ENCODE results near the gene EVI5L. TPM values are rescaled to one million over a fixed set of nuclear protein-coding genes. Genes with fewer than 3 reads are reported as not detected.
A peak's percentile ranks its signal among the peaks of the same experiment; 100 is the strongest.

The EVI5L gene
- 8.5 and 9.7 TPM in 2 replicates for polyA plus RNA-seq (2012; rRNA removed)
- polyA plus RNA-seq (2012; cell fraction: cytosol; rRNA removed) = 4.9 and 8.5 TPM in 2 replicates
- polyA plus RNA-seq (2012; cell fraction: nucleus; rRNA removed) = 16.4 and 17.9 TPM in 2 replicates

DNA sequence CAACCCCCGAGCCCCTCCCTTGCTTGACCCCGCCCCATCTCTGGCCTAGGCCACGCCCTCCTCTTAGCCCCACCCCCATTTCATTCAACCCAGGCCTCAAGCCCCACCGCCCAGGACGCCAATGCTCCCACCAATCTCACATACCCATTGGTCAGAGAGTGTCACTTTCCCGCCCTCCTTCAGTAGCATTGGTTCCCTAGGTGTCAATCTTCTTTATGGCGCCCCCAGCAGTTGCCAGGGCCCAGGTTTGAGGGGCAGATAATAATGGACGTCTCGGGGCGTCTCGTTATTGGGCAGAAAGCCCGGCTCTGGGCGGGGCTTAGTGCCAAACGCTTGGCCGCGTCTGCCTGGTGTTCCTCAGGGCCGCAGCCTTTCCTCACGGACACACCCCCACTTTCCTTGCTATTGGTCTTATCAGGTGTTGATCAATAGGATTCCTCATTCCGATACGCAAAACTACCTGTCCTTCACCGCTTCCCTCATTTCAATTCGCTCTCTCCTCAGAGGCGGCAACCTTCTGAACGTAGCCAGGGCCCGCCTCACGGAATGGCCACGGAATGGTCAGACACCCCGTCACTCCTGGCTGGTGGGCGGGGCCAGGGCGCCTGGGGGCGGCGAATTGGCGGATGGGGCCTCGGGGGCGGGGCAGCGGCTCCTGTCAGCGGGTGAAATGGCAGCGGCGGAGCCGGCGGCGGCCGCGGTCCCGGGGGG lies at the start of gene EVI5L:
EVI5L (plus strand) TSS at position 658 of the 711 bp plus-strand sequence. CDS start 16,325 bp downstream, outside the sequence.
- H3K9ac ChIP-seq = peak within 1 kb of the TSS; percentile 28; the same call in 1 of the 2 replicates
- peak within 1 kb of the TSS; percentile 88; the same call in 1 of the 2 replicates for H2AFZ ChIP-seq (ENCODE audit: low read depth)
- H3F3A ChIP-seq (replicated peaks; ENCODE audit: insufficient read depth) = no peaks in the 10 kb centered on the region
- H3K79me2 ChIP-seq (ENCODE audit: insufficient read depth) = peaks cover 4% of the 10 kb centered on the region; the same call in 1 of the 2 replicates
- H3K27ac ChIP-seq (ENCODE audit: low read depth in 2 of 2, low read length in 1 of 2) = no peak within 1 kb of the TSS
- H3K9me2 ChIP-seq = no peaks in the 10 kb centered on the region
- H3K4me2 ChIP-seq = peak within 1 kb of the TSS; percentile 81
- H3K9me3 ChIP-seq = no peaks in the 10 kb centered on the region
- peak; percentile 100 for DNase-seq
- H4K20me1 ChIP-seq (ENCODE audit: insufficient read depth) = no peaks in the 10 kb centered on the region
- H3K36me3 ChIP-seq (replicated peaks in 1 of 2; ENCODE audit: control insufficient read depth in 1 of 2, insufficient read depth in 2 of 2, low read length in 1 of 2) = no peaks in the 10 kb centered on the region
- ChIA-PET CTCF (interaction anchor here (1.2 to 2.1 kb wide), 2 partner anchors 23 to 99 kb away, joined by 3 to 11 read pairs; no protein-coding TSS in a partner anchor), POLR2A (no interaction called here)
- 0% methylated on average over 27 of the region's 45 CpGs for WGBS (ENCODE audit: low lambda C conversion rate)
- H3K27me3 ChIP-seq (ENCODE audit: insufficient read depth) = peaks cover 32% of the 10 kb centered on the region
- peak within 1 kb of the TSS; percentile 52 to 60 for H3K4me3 ChIP-seq (ENCODE audit: low read depth in 2 of 2, low read length in 1 of 2)
- peaks cover 0 to 7% of the 10 kb centered on the region in 2 experiments; a peak in 1 of 4 replicates for H3K4me1 ChIP-seq (ENCODE audit: control insufficient read depth in 1 of 2, insufficient read depth in 2 of 2, low read depth in 1 of 2, low read length in 1 of 2)
- TF ChIP-seq CHD2 (IDR thresholded peaks at IDR 0.05; ENCODE audit: low read length, partially characterized antibody) = peak; percentile 98
- TF ChIP-seq EZH2phosphoT487 (IDR thresholded peaks at IDR 0.05; ENCODE audit: borderline replicate concordance, low read depth) = no peak
- TF ChIP-seq, protein P1, sequence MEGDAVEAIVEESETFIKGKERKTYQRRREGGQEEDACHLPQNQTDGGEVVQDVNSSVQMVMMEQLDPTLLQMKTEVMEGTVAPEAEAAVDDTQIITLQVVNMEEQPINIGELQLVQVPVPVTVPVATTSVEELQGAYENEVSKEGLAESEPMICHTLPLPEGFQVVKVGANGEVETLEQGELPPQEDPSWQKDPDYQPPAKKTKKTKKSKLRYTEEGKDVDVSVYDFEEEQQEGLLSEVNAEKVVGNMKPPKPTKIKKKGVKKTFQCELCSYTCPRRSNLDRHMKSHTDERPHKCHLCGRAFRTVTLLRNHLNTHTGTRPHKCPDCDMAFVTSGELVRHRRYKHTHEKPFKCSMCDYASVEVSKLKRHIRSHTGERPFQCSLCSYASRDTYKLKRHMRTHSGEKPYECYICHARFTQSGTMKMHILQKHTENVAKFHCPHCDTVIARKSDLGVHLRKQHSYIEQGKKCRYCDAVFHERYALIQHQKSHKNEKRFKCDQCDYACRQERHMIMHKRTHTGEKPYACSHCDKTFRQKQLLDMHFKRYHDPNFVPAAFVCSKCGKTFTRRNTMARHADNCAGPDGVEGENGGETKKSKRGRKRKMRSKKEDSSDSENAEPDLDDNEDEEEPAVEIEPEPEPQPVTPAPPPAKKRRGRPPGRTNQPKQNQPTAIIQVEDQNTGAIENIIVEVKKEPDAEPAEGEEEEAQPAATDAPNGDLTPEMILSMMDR (IDR thresholded peaks at IDR 0.05) = no peak
- TF ChIP-seq, protein P2, sequence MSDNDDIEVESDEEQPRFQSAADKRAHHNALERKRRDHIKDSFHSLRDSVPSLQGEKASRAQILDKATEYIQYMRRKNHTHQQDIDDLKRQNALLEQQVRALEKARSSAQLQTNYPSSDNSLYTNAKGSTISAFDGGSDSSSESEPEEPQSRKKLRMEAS (IDR thresholded peaks at IDR 0.05; ENCODE audit: low read depth) = no peak
- TF ChIP-seq, protein P3, sequence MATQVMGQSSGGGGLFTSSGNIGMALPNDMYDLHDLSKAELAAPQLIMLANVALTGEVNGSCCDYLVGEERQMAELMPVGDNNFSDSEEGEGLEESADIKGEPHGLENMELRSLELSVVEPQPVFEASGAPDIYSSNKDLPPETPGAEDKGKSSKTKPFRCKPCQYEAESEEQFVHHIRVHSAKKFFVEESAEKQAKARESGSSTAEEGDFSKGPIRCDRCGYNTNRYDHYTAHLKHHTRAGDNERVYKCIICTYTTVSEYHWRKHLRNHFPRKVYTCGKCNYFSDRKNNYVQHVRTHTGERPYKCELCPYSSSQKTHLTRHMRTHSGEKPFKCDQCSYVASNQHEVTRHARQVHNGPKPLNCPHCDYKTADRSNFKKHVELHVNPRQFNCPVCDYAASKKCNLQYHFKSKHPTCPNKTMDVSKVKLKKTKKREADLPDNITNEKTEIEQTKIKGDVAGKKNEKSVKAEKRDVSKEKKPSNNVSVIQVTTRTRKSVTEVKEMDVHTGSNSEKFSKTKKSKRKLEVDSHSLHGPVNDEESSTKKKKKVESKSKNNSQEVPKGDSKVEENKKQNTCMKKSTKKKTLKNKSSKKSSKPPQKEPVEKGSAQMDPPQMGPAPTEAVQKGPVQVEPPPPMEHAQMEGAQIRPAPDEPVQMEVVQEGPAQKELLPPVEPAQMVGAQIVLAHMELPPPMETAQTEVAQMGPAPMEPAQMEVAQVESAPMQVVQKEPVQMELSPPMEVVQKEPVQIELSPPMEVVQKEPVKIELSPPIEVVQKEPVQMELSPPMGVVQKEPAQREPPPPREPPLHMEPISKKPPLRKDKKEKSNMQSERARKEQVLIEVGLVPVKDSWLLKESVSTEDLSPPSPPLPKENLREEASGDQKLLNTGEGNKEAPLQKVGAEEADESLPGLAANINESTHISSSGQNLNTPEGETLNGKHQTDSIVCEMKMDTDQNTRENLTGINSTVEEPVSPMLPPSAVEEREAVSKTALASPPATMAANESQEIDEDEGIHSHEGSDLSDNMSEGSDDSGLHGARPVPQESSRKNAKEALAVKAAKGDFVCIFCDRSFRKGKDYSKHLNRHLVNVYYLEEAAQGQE (IDR thresholded peaks at IDR 0.05; ENCODE audit: low read depth, low read length) = no peak
- TF ChIP-seq FOXJ3 (CRISPR knock-in tag; IDR thresholded peaks at IDR 0.05) = no peak
- TF ChIP-seq POLR2AphosphoS5 (IDR thresholded peaks at IDR 0.05; ENCODE audit: low read depth, low read length) = no peak
- no peak for TF ChIP-seq GATA2 (CRISPR knock-in tag; IDR thresholded peaks at IDR 0.05)
- TF ChIP-seq, protein P4, sequence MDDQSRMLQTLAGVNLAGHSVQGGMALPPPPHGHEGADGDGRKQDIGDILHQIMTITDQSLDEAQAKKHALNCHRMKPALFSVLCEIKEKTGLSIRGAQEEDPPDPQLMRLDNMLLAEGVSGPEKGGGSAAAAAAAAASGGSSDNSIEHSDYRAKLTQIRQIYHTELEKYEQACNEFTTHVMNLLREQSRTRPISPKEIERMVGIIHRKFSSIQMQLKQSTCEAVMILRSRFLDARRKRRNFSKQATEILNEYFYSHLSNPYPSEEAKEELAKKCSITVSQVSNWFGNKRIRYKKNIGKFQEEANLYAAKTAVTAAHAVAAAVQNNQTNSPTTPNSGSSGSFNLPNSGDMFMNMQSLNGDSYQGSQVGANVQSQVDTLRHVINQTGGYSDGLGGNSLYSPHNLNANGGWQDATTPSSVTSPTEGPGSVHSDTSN (IDR thresholded peaks at IDR 0.05) = peak; percentile 99
- no peak for TF ChIP-seq RAD21 (IDR thresholded peaks at IDR 0.05; ENCODE audit: low read length)
- TF ChIP-seq, protein P5, sequence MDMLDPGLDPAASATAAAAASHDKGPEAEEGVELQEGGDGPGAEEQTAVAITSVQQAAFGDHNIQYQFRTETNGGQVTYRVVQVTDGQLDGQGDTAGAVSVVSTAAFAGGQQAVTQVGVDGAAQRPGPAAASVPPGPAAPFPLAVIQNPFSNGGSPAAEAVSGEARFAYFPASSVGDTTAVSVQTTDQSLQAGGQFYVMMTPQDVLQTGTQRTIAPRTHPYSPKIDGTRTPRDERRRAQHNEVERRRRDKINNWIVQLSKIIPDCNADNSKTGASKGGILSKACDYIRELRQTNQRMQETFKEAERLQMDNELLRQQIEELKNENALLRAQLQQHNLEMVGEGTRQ (IDR thresholded peaks at IDR 0.05; ENCODE audit: borderline replicate concordance, low read depth, low read length) = no peak
- peak; percentile 80 for TF ChIP-seq YY1 (IDR thresholded peaks at IDR 0.05; ENCODE audit: low read depth)
- no peak for TF ChIP-seq TEAD4 (IDR thresholded peaks at IDR 0.05; ENCODE audit: borderline replicate concordance, insufficient read depth)
- TF ChIP-seq SMC3 (IDR thresholded peaks at IDR 0.05; ENCODE audit: low read depth, low read length) = no peak
- TF ChIP-seq EP300 (IDR thresholded peaks at IDR 0.05; ENCODE audit: borderline replicate concordance in 1 of 2, low read depth in 1 of 2, low read length in 1 of 2) = peak in 1 of 2 experiments; percentile 32; a peak in 1 of 4 replicates
- TF ChIP-seq FOSL2 (IDR thresholded peaks at IDR 0.05; ENCODE audit: borderline replicate concordance, low read depth) = no peak
- TF ChIP-seq JUND (IDR thresholded peaks at IDR 0.05) = no peak
- no peak for TF ChIP-seq MEF2A (IDR thresholded peaks at IDR 0.05; ENCODE audit: borderline replicate concordance, low read depth)
- TF ChIP-seq SIN3A (IDR thresholded peaks at IDR 0.05; ENCODE audit: borderline replicate concordance, low read depth, low read length) = peak; percentile 35; the same call in 1 of the 2 replicates
- TF ChIP-seq NRF1 (IDR thresholded peaks at IDR 0.05; ENCODE audit: low read depth, low read length) = no peak
- no peak for TF ChIP-seq NFIC (IDR thresholded peaks at IDR 0.05; ENCODE audit: borderline replicate concordance)
- no peak; the same call in none of the 2 replicates for TF ChIP-seq ELF1 (IDR thresholded peaks at IDR 0.05)
- TF ChIP-seq RXRA (IDR thresholded peaks at IDR 0.05; ENCODE audit: borderline replicate concordance, low read depth) = no peak
- TF ChIP-seq MXI1 (IDR thresholded peaks at IDR 0.05; ENCODE audit: low read depth, low read length) = peak; percentile 51
- peak; percentile 72 for TF ChIP-seq GABPA (IDR thresholded peaks at IDR 0.05; ENCODE audit: low read depth)
- TF ChIP-seq TCF12 (IDR thresholded peaks at IDR 0.05) = no peak
- no peak for TF ChIP-seq FOXM1 (IDR thresholded peaks at IDR 0.05; ENCODE audit: low read depth)
